NCI-H1436 treated with DMSO at 0.1 percent for 48 hours (cell line): Measurements from ENCODE around the gene DCXR.

ENCODE experiments used
- DNase-seq: peaks from one replicate; lab custom pipeline; 2025; lab: John Stamatoyannopoulos, UW

The DCXR gene

GRCh38 chr17:82022981-82023446 is 14.5 kb downstream of the DCXR start, which contains the start of gene LRRC45:
Gene LRRC45, plus strand, starts transcription at chr17:82023305. Its CDS starts 339 bp downstream, at chr17:82023644.
- peak; percentile 99 for DNase-seq

GRCh38 chr17:82022310-82022980 is 15.1 kb downstream of the DCXR start, which contains the start of gene CENPX:
Gene CENPX, minus strand, starts transcription at chr17:82022878. Its CDS starts 17 bp downstream, at chr17:82022861.
- DNase-seq: no peak

GRCh38 chr17:82021900-82022309 is 15.6 kb downstream of the DCXR start:
- DNase-seq: no peak

- no peak for DNase-seq
These were observed 16.2 kb downstream of the DCXR start for GRCh38 chr17:82021107-82021899.

GRCh38 chr17:82020572-82021106 is 16.9 kb downstream of the DCXR start:
- DNase-seq: no peak

GRCh38 chr17:82019690-82020571 is 17.6 kb downstream of the DCXR start:
- no peak for DNase-seq

GRCh38 chr17:82018989-82019689 is 18.4 kb downstream of the DCXR start:
- no peak for DNase-seq

GRCh38 chr17:82018152-82018988 is 19.1 kb downstream of the DCXR start:
- DNase-seq: no peak

- no peak for DNase-seq
These were observed 19.8 kb downstream of the DCXR start for GRCh38 chr17:82017612-82018151.

- DNase-seq: no peak
These were observed 20.5 kb downstream of the DCXR start for GRCh38 chr17:82016875-82017459.

GRCh38 chr17:82016061-82016874 is 21.2 kb downstream of the DCXR start:
- DNase-seq: no peak

- no peak for DNase-seq
These were observed 22.1 kb downstream of the DCXR start for GRCh38 chr17:82015311-82015971.

GRCh38 chr17:82014971-82015310 is 22.6 kb downstream of the DCXR start:
- DNase-seq: no peak

- no peak for DNase-seq
These were observed 23.1 kb downstream of the DCXR start for GRCh38 chr17:82014432-82014831.

- no peak for DNase-seq
These were observed 23.6 kb downstream of the DCXR start for GRCh38 chr17:82013772-82014321.

- DNase-seq: no peak
These were observed 24.2 kb downstream of the DCXR start for GRCh38 chr17:82013341-82013740.

GRCh38 chr17:82012640-82013295 is 24.7 kb downstream of the DCXR start:
- DNase-seq: no peak
